MCF 10A (cell line): ENCODE results near the gene MFSD1. TPM values are rescaled to one million over a fixed set of nuclear protein-coding genes. Genes with fewer than 3 reads are reported as not detected.

Experiments
- BruUV-seq: library from RNA; stranded (reverse); fragments of 400-500 nt; replicated peaks from 2 replicates; lab custom pipeline; 2021; lab: Mats Ljungman, UMichigan
- CTCF ChIA-PET: fragments of 300-600 bp; sonication (Branson Sonifier 250); formaldehyde crosslinking; extraction: SDS; loops from one replicate; lab custom pipeline; 2021; ENCODE audit warnings: antibody characterized with exemption, inconsistent platforms; lab: Yijun Ruan, JAX
- POLR2A ChIA-PET: fragments of 300-600, 350-650 bp; sonication (Branson Sonifier 250); formaldehyde crosslinking; extraction: SDS; loops from one replicate; lab custom pipeline; 2020; ENCODE audit warnings: antibody characterized with exemption, inconsistent platforms; lab: Yijun Ruan, JAX
- DNase-seq: peaks from one replicate; pipeline ENCODE4 v3.0.0-alpha.2; 2018; ENCODE audit not compliant: unreplicated experiment
- H3K27ac Mint-ChIP-seq: one replicate; pipeline ENCODE4 v1.8.0; 2022; ENCODE audit warnings: mild to moderate bottlenecking, low read depth, mixed read lengths; ENCODE audit not compliant: unreplicated experiment
- H3K27me3 Mint-ChIP-seq: one replicate; pipeline ENCODE4 v1.8.0; 2022; ENCODE audit warnings: mixed read lengths; ENCODE audit not compliant: insufficient read depth, unreplicated experiment
- H3K36me3 Mint-ChIP-seq: one replicate; pipeline ENCODE4 v1.8.0; 2022; ENCODE audit warnings: mild to moderate bottlenecking, moderate library complexity, mixed read lengths; ENCODE audit not compliant: insufficient read depth, unreplicated experiment
- H3K4me1 Mint-ChIP-seq: one replicate; pipeline ENCODE4 v1.8.0; 2022; ENCODE audit warnings: mixed read lengths; ENCODE audit not compliant: insufficient read depth, unreplicated experiment
- H3K4me3 Mint-ChIP-seq: one replicate; pipeline ENCODE4 v1.8.0; 2022; ENCODE audit warnings: mild to moderate bottlenecking, moderate library complexity, mixed read lengths; ENCODE audit not compliant: unreplicated experiment
- H3K9me3 Mint-ChIP-seq: one replicate; pipeline ENCODE4 v1.8.0; 2022; ENCODE audit warnings: mixed read lengths; ENCODE audit not compliant: unreplicated experiment
- CTCF ChIP-seq: fragments of 200-600 bp; IDR thresholded peaks from one replicate; pipeline ENCODE4 v1.8.0; 2022; ENCODE audit warnings: antibody characterized with exemption, mild to moderate bottlenecking; ENCODE audit not compliant: unreplicated experiment
- intact Hi-C: fragments of 100-400 bp; cut with micrococcal nuclease; formaldehyde crosslinking; loops from 2 replicates; pipeline ENCODE4 v1.14.1; 2022
- total RNA-seq: library from RNA; stranded (reverse); gene quantifications from 2 replicates; pipeline ENCODE4 v1.2.3, GENCODE V29; 2022

Gene MFSD1
- total RNA-seq, 1 experiment from 2014 or later: 28.9 TPM

DNA sequence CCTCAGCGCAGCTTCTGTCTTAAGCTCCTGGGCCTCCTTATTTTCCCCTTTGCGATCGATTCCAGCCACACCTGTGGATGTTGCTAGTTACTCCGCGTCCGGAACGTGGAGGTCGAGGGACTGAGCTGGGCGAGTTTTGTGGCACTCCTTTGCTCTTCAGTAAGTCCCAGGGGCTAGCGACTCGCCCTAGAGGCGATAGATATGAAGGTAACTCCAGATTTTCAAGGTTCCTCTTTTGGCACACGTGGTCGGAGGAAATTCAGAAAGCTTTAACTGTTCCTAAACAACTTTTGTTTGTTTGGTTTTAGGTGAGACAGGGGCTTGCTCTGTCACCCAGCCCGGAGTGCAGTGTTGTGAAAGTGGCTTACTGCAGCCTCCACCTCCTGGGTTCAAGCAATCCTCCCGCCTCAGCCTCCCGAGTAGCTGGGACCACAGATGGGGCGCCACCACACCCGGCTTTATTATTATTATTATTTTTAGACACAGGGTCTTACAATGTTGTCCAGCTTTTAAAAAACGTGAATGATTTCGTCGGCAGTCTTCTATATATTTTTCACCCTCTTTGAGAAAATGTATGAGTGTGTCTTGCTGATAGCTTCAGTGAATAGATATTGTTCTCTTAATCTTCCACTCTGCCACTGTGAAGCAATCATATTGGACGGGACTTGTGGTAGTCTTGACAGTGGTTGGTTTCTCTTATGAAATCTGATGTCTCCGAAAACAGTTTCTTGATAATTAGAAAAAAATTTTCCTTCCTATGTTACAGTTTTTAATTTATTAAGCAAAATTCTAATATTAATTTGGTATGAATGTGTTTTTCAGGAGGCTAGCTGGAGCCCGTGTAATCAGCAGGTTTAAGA lies 785 bp downstream of the MFSD1 start:
- ChIA-PET CTCF (interaction anchor here (0.7 to 3.8 kb wide), 7 partner anchors 8 to 75 kb away, joined by 3 to 26 read pairs (median 10); no protein-coding TSS in a partner anchor), POLR2A (interaction anchor here (0.6 to 3.2 kb wide), 9 partner anchors 8 to 1612 kb away, joined by 3 to 18 read pairs (median 4); partner anchors contain the start of gene LXN)
- Mint-ChIP-seq H3K9me3 (no peaks in the 10 kb centered on the region), H3K4me1 (peaks cover 23% of the 10 kb centered on the region), H3K27me3 (no peaks in the 10 kb centered on the region), H3K4me3 (peak overlapping the region; percentile 81), H3K27ac (peak overlapping the region; percentile 86), H3K36me3 (peaks cover 22% of the 10 kb centered on the region)
- TF ChIP-seq CTCF: no peak
- intact Hi-C loops: no loop called here
- DNase-seq: no peak
- no TSS peak for BruUV-seq

DNA sequence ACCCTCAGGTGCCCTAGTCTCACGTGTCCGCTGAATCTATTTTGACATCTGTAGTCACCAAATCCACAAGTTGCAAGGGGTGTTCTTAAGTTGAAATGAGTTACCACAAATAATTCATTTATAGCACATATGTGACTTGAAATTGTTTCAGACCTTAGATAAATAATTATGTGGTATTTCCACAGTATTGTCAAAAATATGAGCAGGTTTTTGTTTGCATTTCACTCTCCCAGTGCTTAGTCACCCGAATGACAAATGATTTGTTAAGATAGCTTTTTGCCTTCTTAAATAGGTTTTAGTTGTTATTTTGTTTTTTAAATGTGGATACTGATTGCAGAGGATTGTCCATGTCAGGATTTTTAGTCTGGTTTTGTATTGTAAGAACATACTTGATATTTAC lies 2.6 kb downstream of the MFSD1 start:
- Mint-ChIP-seq H3K27ac (no peak overlapping the region), H3K4me1 (peaks cover 23% of the 10 kb centered on the region), H3K36me3 (peaks cover 29% of the 10 kb centered on the region), H3K4me3 (no peak overlapping the region), H3K27me3 (no peaks in the 10 kb centered on the region), H3K9me3 (no peaks in the 10 kb centered on the region)
- DNase-seq: no peak
- ChIA-PET POLR2A (no interaction called here), CTCF (interaction anchor here (0.6 to 2.1 kb wide), 4 partner anchors 10 to 1093 kb away, joined by 3 to 7 read pairs (median 4); no protein-coding TSS in a partner anchor)
- no TSS peak for BruUV-seq
- intact Hi-C loops: no loop called here
- no peak for TF ChIP-seq CTCF

GRCh38 chr3:158808697-158809096 lies 6.8 kb downstream of the MFSD1 start:
- Mint-ChIP-seq H3K4me1 (peaks cover 7% of the 10 kb centered on the region), H3K9me3 (no peaks in the 10 kb centered on the region), H3K36me3 (peaks cover 68% of the 10 kb centered on the region), H3K4me3 (no peak overlapping the region), H3K27ac (no peak overlapping the region), H3K27me3 (no peaks in the 10 kb centered on the region)
- peak; percentile 38 for DNase-seq
- intact Hi-C loops: no loop called here
- BruUV-seq: no TSS peak
- TF ChIP-seq CTCF: no peak
- ChIA-PET CTCF (interaction anchor here (0.6 to 1.5 kb wide), 5 partner anchors 11 to 655 kb away, joined by 3 to 5 read pairs (median 3); no protein-coding TSS in a partner anchor), POLR2A (interaction anchor here (0.9 kb wide), 1 partner anchor 20 kb away, joined by 4 read pairs; no protein-coding TSS in a partner anchor)

- intact Hi-C loops: no loop called here
- peaks cover 75% of the 10 kb centered on the region for H3K36me3 Mint-ChIP-seq
- peaks cover 3% of the 10 kb centered on the region for H3K4me1 Mint-ChIP-seq
- POLR2A ChIA-PET: interaction anchor here (1.0 kb wide), 1 partner anchor 25 kb away, joined by 4 read pairs; no protein-coding TSS in a partner anchor
- no peak for TF ChIP-seq CTCF
- no TSS peak for BruUV-seq
- no peaks in the 10 kb centered on the region for H3K27me3 Mint-ChIP-seq
- no peak for DNase-seq
- CTCF ChIA-PET: interaction anchor here (0.7 kb wide), 1 partner anchor 14 kb away, joined by 3 read pairs; no protein-coding TSS in a partner anchor
- no peaks in the 10 kb centered on the region for H3K9me3 Mint-ChIP-seq
- no peak overlapping the region for H3K27ac Mint-ChIP-seq
- H3K4me3 Mint-ChIP-seq: no peak overlapping the region
Observed at GRCh38 chr3:158809642-158810041, 7.8 kb downstream of the MFSD1 start.
